AML-193 (cell line): ENCODE measurements around the gene CD52.
A peak's percentile ranks its signal among the peaks of the same experiment; 100 is the strongest.
"Not testable (repeated sequence)": the region's sequence is repeated elsewhere in the genome, so short reads cannot be mapped to it uniquely, and the experiment has no call there.

Experiments
- DNase-seq, 2 experiments: peaks; one replicate each; lab custom pipeline; 2025; lab: John Stamatoyannopoulos, UW

CD52 gene

GRCh38 chr1:26284597-26285347 lies 33.0 kb upstream of the CD52 start:
- DNase-seq: peak; percentile 67 to 68

DNA sequence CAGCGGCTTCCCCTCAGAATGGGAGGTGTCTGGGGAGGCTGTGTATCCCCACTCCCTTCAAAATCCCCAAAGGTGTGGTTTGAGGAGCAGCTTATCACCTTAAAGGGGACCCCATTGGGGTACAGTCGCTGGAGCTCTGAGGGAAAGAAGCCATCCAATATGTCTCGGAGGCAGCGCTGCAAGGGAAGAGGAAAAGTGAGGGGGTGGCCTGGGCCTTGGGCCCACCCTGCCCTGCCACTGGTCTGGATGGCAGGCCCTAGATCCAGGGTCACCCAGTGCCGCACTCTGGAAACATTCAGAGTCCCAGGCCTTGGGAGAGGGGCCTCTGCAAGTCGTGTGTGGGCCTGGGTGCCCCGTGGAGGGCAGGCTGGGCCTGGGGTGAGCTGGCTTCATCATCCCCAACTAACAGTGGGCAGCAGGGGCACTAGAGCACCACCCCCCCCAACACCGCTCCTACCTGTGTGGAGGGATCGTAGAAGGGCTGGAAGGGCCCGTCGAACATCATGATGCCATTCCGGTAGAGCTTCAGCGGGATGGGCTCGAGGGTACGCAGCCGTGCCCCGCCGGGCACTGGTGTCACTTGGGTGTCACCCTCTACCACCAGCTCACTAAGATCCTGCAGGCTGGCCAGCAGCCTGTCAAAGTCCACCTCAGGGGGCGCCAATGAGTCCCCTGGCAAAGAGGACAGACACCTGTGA lies 32.2 kb upstream of the CD52 start:
- no peak for DNase-seq

DNA sequence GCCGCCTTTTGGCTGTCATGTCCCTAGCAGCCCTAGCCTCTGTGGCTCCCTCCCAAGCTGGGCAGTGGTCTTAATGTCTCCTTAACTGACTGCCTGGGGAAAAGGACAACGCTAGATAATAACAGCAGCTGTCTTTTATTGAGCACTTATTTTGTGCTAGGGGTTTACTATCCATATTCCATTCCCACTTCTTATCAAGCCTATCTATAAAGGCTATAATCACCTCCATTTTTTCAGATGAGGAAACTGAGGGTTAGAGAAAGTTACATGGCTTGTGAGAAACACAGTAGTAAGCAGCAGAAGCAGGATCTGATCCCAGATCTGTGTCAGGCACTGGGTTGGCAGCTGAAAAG lies 31.7 kb upstream of the CD52 start:
- no peak for DNase-seq

- peak; percentile 30 to 47 for DNase-seq
Observed at GRCh38 chr1:26287033-26287711, 30.6 kb upstream of the CD52 start.

DNA sequence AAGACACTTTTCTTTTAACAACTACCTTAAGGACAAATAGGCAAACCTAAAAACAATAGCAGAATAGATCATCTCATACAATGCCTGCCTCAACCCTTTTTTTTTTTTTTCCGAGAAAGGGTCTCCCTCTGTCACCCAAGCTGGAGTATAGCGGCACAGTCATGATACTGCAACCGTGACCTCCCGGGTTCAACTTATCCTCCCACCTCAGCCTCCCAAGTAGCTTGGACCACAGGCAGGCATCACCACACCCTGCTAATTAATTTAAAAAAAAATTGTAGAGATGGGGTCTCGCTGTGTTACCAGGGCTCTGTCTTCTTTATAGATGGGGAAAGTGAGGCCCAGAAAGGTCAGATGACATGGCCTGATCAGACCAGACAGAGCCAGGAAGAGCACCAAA lies 29.9 kb upstream of the CD52 start:
- DNase-seq: no peak

DNA sequence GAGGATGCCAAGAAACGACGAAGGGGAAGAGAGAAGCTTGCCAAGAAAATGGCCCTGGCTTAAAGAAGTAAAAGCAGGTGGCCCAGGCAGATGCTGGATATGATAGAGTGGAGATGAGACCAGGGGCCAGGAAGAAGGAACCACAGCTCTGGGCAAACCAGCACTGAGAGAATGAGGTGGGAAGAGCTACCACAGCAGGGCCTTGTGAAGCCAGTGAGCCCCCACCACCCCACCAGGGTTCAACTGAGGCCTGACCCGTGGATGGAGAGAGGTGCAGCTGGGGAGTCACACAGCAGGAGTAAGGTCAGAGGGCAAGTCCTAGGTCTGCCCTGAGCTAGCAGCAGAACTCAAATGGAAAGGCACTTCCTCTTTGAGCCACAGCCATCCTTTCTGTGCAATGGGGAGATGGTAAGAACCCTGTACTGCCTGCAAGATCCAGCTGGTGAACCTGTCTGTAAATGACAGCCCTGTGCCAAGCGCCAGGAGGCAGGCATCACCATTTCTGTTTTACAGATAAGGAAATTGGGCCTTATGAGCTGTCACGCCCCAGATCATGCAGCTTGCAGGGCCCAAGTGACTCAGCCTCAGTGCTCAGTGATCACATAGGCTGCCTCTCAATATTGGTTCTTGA lies 29.3 kb upstream of the CD52 start:
- peak; percentile 16 to 36 for DNase-seq

GRCh38 chr1:26289158-26290059 lies 28.3 kb upstream of the CD52 start:
- DNase-seq: peak; percentile 88 to 90

DNA sequence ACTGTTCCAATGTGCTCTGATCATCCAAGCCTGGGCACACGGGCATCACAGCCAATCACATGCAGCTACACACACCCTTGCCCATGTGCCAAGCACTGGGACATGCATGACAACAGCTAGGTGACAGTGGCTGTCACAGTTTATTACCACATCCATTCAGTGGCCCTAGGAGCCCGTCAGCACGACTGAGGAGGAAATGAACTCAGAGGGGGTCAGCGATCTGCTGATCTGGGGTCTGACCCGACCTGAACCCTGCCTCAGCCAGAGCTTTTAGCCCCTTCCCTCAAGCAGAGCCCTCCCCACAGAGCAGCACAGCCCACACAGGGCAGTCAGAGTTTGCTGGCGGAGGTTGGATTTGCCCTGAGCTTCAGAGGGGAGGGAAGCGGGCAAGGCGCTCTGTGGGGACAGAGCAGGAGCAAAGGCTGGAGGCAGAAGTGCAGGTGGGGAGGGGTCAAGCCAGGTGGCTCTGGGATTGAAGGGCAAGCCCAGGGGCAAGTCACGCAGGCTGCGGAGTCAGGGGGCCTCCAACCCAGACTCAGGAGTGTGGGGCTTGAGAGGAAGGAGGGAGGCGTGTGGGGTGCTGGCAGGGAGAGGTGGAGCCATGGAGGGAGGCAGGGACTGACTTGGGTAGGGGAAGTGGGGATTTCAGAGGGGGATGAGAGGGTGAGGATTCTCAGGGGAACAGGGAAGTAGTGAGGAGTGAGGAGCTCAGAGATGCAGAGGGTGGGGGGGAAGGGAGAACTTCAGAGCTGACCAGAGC lies 27.5 kb upstream of the CD52 start:
- peak in 1 of 2 experiments; percentile 28 for DNase-seq

DNA sequence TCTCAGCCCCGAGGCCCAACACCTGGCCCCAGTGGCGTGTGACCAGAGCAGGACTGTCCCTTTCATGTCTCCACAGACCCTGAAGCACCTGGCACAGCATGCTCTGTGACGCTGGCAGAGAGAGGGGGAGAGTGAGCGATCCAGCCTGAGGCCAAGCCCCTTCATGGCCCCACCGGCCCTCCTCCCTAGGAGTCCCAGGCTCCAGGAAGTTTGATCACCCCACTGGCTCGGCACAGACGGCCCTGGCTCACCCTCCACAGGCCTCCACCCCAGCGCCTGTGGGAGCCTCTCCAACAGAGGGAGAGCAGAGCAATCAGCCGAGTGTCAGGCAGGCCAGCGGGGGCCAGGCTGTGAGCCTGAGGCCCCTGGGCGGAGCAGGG lies 26.9 kb upstream of the CD52 start:
- no peak for DNase-seq

DNA sequence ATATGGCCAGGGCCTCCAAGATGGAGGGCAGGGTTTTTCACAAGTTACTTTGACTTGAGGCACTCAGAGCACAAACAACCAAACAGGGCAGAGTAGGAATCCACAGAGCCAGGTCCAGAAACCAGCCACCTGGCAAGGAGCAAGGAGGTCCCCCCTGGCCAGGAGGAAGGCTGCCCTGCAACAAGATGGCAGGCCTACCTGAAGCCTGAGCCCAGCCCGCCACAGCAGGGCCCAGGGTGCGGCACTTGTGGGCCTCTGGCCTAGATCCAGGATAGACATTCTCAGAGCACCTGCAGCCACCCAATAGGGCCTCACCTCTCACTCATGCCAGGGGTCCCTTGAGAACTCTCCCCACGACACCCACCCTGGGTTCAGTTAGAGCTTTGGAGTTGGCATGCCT lies 26.3 kb upstream of the CD52 start:
- DNase-seq: no peak

- DNase-seq: no peak
Observed at GRCh38 chr1:26291939-26292338, 25.8 kb upstream of the CD52 start.

GRCh38 chr1:26292735-26293134 lies 25.0 kb upstream of the CD52 start:
- DNase-seq: not testable (repeated sequence)

DNA sequence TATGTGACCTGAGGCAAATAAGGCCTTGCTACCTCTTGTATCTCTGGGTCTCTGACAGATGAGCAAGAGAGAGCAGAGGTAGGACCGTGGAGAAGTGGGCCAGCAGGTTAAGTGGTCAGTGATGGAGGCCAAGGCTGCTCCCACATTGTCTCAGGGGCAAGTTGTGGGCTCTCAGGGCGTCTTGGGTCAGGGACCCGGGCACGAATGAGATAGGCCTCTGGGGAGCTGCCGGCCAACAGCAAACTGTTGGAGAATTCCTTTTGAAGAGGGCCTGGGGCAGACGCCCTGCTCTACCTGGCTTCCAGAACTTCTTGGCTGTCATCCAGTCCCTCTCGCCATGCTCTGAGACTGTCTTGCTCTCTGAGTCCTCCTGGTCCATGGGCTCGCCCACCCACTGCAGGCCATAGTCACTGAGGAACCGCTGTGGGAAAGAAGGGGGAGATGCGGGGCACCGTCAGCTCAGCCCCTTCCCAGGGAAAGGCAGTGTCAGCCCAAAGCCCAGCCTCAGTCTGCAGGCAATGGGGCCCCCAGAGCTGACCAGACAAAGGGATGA lies 23.8 kb upstream of the CD52 start:
- no peak for DNase-seq

- DNase-seq: no peak
Observed at GRCh38 chr1:26295194-26296138, 22.3 kb upstream of the CD52 start.

- DNase-seq: no peak
Observed at GRCh38 chr1:26296340-26297056, 21.3 kb upstream of the CD52 start.

- no peak for DNase-seq
Observed at GRCh38 chr1:26297057-26297790, 20.5 kb upstream of the CD52 start.

DNA sequence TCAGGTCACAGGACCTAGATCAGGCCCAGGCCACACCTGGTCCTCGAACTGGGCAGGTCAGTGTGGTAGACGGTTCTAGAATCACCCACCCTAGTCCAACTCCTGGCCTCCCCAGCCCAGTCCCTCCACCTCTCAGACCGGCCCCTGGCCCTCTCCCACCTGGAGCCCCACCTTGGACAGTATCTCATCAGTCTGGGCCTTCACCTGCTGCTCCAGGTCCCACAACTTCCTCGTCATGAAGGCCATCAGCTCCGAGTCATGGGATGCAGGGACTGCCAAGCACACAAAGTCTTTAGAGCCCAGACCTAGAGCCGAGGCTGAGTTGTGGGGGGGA lies 20.0 kb upstream of the CD52 start:
- DNase-seq: no peak

- no peak for DNase-seq
Observed at GRCh38 chr1:26300578-26301275, 17.0 kb upstream of the CD52 start.
